ENCODE results near the gene PRKD2.
"Not testable (repeated sequence)": the region's sequence is repeated elsewhere in the genome, so short reads cannot be mapped to it uniquely, and the experiment has no call there.

Gene PRKD2

DNA sequence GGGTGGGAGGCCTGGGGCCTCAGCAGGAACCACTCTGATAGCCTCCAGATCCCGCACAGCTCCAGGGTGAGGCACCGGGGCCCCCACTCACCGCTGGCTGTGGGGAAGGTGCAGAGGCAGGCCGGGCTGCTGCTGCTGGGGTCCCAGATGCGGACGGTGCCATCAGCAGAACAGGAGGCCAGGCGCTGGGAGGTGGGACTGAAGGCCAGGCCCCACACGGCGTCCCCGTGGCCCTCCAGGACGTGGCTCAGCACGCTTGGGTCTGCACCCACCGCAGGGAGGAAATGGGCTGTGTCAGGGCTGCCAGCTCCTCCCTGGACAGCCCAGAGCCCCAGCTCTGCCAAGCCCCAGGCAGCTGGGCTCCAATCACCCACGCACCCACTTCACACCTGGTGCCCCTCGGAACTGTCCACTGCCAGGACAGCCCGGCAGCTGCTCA lies 6.1 kb upstream of the PRKD2 start:
- no peak for DNase-seq

DNA sequence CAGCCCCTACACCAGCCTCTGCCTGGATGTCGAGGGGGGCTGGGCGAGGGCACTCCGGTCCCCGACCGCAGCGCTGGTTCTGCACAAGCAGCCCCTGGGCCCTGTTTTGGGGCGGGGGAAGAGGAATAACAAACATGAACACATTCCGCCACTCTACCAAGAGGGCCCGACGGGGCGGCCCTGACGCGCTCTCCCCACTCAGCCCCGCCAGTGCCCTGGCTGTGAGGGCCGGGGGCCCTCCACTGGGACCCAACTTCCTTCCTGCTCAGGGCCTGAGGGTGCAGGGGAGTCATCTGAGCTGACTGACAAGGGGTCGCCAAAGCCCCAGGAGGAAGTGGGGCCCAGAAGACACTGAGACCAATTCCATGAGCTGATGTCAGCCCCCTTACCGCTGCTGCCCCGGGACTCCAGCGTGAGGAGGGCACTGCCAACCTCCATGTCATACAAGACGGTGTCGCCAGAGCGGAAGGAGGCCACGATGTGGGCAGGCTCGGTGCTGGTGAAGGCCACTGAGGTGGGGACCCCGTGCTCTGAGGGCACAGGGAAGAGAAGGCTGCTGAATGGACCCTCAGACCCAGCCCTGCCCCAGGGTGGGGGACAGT lies 5.6 kb upstream of the PRKD2 start:
- no peak for DNase-seq

DNA sequence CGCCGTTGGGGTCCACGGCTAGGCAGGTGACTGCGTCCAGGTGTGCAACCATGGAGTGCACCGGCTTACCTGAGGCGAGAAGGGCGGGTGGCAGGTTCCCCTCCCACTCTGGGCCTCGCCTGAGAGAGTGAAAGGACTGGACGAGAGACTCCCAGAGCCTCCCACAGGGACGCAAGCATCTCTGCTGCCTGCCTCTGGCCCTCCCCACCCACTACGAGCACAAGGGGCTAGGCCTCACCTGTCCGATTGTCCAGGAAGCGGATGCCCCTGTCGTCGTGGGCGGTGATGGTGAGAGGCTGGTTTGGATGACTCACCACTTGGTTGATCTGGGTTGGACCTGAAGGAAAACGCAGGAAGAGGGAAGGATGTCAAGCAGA lies 5.1 kb upstream of the PRKD2 start:
- DNase-seq, result no peak

DNA sequence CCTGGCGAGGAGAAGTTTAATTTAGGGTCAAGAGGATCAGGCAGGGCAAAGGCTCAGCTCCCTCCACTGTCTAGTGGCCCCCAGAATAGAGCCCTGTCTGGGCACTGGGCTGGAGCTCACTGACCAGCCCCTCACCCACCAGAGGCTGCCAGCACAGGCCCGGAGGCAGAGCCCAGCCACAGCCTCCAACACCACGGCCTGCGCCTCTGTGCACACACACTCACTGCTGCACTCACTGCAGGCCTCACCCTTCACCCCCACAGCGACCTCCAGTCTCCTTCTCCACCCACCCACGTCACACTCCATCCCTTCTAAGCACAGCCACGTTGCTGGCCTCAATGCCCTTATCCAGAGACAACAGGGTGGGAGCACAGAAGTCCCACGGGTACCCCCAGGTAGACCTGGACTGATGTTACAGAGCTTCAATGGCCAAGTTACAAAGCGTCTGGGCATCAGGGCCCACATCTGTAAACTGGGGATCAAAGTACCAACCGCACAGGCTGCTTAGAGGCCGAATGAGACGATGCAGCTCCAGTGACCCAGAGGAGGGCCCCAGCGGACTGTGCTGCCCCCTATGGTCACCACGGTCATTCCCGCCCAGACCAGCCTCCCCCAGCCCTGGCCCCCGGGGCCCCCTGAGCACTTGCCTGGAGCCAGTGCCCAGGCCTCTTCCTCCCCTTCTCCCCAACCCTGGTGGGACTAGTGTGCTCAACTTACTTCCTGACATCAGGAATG lies 4.5 kb upstream of the PRKD2 start:
- no peak for DNase-seq

DNA sequence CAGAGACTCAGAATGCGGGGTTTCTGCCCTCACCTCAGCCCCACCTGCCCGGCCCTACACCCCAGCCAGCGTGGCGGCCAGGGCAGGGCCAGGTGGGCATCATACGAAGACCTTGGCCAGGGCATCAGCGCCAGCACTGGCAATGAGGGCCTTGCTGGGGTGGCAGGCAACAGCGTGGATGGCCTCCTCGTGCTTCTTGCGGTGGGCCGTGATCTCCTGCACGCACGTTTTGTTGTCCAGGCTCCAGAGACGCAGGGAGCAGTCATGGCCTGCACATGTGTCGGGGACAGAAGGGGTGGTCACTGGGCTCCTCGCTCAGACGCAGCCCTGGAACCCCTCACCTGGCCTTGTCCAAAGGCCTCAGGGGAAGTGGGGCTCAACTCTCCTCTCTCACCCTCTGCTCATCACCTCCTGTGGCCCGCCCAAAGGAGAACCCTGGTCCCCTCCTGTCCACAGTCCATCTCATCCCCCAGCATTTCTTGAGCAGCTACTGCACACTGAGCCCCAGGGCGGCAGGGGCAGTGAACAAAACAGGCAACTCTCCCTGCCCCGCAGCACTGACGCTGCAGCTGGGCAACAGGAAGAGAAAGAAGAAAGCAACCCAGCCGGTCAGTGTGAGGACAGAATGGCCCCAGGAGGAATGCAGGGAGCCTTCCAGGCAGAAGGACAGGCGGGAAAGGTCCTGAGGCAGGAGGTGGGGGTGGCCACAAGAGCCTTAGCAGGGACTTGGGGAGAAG lies 3.8 kb upstream of the PRKD2 start:
- no peak for DNase-seq

DNA sequence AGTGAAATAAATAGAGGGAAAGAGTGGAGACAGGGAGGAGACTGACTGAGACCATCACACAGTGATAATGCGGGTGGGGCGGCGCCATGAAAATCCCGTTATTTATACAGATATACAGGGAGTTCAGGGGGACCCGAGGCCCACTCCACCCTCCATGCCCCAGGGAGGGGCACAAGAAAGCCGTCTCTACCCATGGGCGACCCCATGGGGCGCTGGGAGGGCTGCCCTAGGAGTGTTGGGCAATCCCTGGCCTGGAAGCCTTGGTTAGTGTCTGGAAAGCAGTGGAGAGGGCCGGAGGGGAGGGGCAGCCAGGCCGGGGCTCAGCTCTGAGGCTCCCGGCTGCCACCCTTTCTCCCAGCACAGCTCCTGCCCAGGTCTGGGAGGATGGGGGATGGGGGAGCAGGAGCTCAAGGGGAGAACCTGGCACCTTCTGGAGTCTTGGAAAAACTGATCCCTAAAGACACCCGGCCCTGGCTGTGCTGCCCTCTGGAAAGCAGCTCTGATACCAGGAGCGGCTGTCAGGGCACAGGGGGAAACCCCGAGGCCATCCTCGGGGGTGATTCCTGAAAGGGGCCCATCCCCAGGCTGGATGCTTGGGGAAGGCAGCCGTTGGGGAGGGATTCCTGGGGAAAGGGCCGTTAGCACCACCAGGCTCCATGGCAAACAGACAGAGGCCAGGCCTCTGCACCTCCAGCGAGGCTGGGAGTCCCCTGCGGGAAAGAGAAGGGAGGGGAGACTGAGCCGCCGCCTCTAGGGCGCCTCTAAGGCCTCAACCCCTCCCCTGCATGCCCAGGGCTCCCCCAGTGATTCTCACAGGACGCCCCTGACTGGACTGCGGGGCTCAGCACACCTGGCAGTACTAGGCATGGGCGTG lies 3.0 kb upstream of the PRKD2 start:
- no peak for DNase-seq

DNA sequence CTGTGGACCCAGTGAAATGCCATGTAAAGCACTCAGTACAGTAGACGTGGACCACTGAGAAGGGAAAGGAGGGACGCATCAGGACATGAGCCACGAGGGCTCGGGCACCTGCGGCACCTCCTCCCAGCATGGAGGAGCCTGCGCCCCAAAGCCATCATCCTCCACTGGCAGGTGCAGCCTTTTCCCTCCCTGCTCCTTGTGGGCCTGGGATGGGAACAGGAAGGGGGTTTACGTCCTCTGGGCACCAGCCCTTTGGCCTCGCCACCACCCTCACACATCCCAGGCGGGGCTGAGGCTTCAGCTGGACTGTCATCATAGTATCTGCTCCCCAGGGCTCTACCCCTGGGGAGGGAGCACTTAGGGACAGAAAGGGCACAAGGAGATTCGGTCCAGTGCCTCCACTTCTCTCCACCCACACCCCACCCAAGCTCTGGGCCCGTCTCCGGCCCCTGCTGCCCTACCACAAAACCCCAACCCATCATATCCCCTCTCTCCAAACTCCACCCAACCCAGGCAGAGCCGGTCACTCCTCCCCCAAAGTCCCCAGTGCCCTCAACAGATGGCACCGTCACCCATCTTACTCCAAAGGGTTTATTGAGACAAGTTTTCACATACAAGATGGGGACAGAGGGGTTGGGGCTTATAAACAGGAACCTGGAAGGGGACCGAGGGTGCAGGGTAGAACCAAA lies 2.2 kb upstream of the PRKD2 start:
- DNase-seq, result no peak

DNA sequence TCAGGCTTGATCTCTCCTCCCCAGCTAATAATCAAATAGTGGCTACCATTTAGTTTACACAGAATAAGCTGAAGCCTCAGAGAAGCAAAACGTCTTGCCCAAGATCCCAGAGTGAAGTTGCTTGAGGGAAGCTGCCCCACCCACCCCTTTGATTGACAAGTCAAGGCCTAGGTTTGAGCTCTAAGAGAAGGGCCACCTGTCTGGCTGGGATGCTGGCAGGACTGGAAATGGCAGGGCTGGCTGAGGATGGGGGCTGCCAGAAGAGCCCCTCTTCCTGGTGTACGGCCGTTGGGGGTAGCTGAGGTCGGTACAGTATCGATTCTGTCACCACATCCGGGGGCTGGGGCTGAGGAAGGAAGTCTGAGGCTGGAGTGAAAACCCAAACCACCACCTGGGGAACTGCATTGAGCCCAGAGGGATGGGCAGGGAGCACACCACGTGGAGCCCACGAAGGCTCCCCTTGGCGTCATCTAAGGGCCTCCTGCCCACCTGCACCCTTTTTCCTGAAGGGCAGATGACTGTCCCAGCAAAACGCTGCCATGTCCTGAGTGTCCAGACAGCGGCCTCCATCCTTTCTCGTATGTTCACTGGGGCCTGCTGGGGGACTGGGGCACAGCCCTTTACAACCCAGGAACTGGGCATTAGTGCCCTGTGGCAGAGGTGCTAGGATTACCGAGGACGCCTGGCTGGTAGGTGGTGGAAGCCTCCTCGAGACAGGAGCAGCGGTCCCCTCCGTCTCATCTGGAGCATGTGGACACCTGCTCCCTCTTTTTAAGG lies 1.4 kb upstream of the PRKD2 start:
- peak; percentile 71 for DNase-seq

DNA sequence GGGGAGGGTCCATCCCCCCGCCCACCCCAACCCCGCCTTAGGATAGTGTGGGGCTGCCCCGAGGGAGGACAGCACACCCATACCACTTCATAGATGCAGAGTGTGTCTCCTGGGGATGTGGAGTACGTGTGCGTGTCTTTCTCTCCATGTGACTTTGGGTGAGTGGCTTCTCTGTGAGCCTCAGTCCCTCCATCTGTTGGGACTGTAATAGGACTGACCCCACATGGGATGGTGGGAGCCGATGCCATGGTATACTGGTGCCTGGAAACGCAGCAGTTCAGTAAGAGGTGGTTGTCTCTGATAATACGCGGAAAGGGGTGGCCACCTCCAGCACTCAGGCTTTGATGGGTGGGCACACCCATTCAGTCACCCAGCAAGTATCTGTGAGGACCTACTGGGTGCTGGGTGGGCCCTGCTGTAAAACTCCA lies 816 bp upstream of the PRKD2 start:
- DNase-seq, result peak; percentile 41

DNA sequence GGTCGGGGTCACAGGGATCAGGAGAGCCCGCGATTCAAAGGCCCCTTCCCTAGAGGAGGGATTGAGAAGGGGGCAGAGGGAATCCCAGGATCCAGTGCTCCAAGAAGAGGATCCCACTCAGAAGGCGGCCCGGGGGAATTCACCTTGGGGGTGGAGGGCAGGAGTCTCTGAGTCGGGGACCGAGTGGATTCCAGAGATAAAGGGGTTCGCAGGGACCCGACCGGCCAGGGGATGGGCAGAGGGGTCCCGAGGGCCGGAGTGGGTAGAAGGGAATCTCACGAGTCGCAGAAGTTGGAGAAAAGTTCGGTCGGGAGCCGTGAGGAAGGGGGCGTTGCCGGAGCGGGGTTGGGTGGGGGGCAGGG lies 261 bp downstream of the PRKD2 start:
- DNase-seq, result no peak

DNA sequence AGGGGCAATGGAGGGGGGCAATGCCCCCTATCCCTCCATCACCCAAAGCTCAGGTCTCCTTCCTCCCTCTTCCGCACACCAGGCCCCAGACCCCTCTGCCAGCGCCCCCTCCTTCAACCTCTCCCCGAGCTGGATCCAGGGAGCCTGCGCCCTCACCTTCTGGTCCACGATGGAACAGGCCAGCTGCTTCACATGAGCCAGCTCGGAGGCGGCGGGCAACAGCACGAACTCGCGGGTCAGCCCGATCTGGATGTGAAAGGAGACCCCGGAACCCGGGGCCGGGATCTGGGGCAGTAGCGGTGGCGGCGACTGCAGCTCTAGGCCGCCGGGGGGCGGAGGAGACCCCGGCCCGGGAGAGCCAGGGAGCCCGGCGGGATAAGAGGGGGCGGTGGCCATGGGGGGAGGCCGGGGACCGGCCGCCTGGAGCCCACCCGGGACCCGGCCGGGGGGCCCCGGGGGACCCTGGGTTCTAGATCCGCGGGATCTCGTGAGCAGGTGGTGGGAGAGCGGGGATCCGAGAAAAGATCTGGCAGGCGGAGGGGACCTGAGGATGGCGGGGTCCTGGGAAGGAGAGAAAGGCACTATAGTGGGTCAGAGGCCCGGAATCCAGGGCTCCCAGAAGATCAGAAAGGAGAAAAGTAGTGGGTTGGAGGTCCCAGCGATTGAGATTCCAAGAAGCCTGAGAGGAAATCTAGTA lies 791 bp downstream of the PRKD2 start:
- peak; percentile 51 for DNase-seq

DNA sequence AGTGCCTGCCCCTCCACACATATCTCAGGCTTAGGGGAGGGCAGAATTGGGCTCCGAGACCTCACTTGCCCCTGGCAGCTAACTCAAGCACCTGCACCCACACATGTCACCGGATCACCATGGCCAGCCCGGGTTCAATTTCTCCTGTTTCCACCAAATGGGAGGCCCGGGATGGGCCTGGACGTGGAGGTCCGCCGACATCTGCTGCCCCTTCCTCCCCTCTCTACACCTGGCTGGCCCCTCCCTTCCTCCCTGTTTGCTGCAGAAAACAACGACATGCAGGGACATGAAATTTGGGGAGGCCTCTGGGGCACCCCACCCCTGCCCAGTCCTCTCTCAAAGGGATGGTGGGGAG lies 1.3 kb downstream of the PRKD2 start:
- DNase-seq, result peak; percentile 36

DNA sequence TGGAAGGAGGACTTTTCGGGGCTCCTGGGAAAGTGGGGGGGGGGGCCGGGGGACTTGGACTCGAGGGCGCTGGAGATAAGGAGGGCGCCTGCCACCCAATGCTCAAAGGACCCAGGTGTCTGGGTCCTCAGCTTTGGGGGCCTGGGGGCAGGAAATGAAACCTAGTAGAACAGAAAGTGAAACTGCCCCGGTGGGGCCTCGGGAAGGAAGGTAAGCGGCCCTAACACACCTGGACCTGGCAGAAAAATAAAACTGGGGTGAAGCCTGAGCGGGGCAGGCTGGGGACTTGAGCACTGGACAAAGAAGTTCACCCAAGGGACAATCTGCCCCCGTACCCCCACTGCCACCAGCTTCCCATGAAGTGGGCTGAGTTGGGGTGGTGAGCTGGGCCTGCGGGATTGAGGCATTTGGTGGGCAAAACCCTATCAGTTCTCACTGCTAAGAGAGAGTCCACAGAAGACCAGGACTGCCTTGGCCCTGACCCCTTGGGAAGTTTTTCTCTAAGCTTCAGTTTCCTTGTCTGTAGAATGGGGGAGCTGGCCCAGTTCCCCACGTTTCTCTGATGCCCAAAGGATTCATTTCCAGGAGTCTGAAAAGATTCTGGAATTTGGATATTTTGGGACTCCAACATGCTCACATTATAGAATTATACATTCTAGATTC lies 2.3 kb downstream of the PRKD2 start:
- peak; percentile 68 for DNase-seq

DNA sequence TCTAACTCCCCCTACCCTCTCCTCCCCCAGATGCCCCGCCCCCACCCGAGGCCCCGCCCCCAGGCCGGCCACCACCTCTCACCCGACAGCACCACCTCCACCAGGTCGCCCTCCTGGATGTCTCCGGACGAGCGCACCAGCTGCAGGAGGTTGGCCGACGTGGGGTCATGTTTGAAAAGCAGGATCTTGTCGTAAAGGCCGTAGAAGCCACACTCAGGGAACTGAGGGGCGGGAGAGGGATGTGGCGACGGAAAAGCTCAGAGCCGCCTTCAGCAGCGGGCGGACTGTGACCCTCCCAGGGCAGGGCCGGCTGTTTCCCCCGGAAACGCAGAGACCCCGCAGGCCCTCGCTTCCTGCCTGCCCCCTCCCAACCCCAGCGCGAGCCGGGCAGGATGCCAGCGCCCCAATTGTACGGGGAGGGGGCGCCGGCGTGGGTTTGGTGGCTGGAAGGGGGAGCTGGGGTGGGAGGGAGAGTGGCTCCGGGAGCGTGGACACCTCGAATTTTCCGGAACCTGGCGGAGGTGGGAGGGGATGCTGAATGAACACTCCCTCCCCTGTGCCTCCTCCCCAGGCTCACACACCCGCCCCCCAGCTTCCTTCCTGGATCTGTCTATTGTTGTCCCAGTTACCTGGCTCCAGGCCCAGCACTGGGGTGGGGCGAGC lies 3.0 kb downstream of the PRKD2 start:
- DNase-seq, result peak; percentile 75

DNA sequence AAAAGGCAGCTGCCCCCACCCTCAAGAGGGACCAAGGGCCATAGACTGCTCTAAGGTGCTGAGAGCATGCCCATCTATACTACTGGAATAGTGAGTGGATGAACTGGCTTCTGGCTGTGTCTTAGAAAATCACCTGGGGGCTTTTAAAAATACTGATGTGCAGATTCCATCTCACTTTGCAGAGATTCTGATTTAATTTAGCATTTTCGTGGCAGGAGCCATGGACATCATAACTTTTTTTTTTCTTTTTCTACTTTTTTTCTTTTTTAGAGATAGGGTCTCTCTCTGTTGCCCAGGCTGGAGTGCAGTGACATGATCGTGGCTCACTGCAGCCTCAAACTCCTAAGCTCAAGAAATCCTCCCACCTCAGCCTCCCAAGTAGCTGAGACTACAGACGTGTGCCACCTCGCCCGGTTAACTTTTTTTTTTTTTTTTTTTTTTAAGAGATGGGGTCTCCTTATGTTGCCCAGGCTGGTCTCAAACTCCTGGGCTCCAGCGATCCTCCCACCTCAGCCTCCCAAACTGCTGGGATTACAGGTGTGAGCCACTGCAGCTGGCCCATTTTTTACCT lies 4.1 kb downstream of the PRKD2 start:
- DNase-seq, result not testable (repeated sequence)

DNA sequence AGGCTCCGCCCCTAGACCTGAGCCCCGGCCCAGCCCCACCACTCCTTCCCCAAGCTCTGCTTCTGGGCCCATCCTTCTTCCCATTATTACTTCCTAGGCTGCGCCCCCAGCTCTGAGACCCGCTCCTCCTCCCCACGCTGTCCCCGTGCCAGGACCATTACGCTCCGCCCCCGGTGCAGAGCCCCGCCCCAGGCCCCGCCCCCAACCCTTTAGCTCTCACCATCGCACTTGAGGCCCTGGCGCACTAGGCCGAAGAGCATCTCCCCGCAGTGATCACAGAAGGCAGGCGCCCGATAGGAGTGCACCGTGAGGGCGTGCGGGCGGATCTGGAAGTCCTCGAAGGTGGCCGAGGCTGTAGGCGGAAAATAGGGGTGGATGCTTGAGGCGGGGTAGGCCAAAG lies 6.2 kb downstream of the PRKD2 start:
- DNase-seq, result no peak

DNA sequence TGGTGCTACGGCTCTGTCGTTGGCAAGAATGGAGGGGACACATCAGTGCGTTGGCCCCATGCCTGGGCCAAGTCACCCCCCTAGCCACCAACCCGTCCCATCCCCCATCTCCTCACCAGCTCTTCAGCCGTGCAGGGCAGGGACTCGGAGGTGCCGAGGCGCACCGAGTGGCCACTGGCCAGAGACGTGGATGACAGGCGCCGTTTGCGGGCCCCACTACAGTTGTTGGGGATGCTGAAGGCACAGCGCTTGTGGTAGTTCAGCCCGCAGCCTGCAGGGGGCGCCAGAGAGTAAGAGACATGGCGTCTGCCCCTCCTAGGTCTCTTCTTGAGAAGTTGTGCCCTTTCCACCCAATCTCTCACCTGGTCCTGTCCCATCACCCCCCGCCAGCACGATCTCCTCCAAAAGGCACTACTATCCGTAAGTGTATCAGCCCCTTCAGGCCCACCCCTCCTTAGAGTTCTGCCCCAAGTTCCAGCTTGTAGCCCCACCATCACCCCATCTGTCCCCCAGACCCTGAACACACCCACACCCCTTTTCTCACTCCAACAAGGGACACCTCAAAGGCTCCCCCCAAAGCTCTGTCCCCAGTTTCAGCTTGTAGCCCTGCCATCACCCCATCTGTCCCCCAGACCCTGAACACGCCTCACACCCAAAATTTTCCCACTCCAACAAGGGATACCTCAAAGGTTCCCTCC lies 12.4 kb downstream of the PRKD2 start:
- DNase-seq, result peak; percentile 99

DNA sequence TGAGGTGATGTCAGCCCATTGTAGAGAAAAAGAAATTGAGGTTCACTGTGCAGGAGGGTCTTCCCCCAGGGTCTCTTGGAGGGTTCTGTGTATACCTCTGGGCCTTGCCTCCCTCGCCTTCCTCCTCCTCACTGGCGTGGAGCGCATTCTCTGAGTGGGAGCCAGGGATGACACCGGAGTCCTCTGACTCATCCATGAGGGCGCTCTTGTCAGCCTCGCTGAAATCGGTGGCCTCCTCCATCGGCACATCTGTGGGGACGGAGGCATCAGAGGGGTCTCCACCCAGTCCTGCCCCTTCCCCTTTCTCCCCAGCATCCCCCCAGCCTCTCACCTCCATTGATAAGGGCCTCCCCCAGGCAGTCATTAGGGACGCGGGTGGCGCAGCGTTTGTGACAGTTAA lies 16.2 kb downstream of the PRKD2 start:
- no peak for DNase-seq

Data from stimulated activated CD8-positive, alpha-beta memory T cell treated with anti-CD3 and anti-CD28 coated beads, Interleukin-4, amount 100 ng/mL, for 48 hours (primary cell).